Memory B cell (primary cell): ENCODE data around the gene ABI3BP.

Experiments
- ATAC-seq: fragments of 150-1000 bp; cut with Tn5 transposase; 2 replicates; pipeline ENCODE4 v1.10.0; 2021; ENCODE audit warnings: low read depth, mild to moderate bottlenecking, moderate library complexity
- DNase-seq, 2 donors: peaks; one replicate each; pipeline ENCODE4 v3.0.0; 2022; ENCODE audit warnings: low spot score in 2 of 2
- H3K27ac Mint-ChIP-seq: one replicate; pipeline ENCODE4 v1.8.0; 2022; ENCODE audit warnings: mild to moderate bottlenecking, moderate library complexity, mixed read lengths
- H3K27me3 Mint-ChIP-seq: one replicate; pipeline ENCODE4 v1.8.0; 2022; ENCODE audit warnings: mixed read lengths
- H3K36me3 Mint-ChIP-seq: one replicate; pipeline ENCODE4 v1.8.0; 2022; ENCODE audit warnings: mild to moderate bottlenecking, mixed read lengths
- H3K4me1 Mint-ChIP-seq: one replicate; pipeline ENCODE4 v1.8.0; 2022; ENCODE audit warnings: mixed read lengths
- H3K4me3 Mint-ChIP-seq: one replicate; pipeline ENCODE4 v1.8.0; 2022; ENCODE audit warnings: mild to moderate bottlenecking, moderate library complexity, mixed read lengths
- H3K9me3 Mint-ChIP-seq: one replicate; pipeline ENCODE4 v1.8.0; 2022; ENCODE audit warnings: mixed read lengths

The ABI3BP gene

DNA sequence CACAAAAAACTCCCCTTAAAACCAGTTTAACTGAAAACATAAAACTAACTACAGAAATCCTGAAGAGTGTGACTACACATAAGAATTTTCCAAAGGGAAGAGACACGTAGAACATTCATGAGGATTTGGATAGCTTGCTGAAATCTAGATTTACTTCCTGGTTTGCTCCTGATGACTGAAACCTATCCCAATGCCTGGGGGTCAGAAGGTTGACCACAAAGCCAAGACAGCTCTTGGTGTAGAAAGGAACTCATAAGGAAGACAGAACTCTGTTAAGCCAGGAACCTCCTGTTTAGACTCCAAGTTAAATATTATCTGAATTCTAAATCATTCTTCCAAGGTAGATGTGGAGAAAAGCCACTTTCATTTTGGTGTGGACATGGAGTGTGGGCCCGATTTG is 191.1 kb downstream of the ABI3BP start:
- Mint-ChIP-seq H3K36me3 (no peaks in the 10 kb centered on the region), H3K4me3 (no peak overlapping the region), H3K9me3 (no peaks in the 10 kb centered on the region), H3K4me1 (no peaks in the 10 kb centered on the region), H3K27me3 (peaks cover 2% of the 10 kb centered on the region), H3K27ac (no peak overlapping the region)
- DNase-seq (no peak), ATAC-seq (no peak)

DNA sequence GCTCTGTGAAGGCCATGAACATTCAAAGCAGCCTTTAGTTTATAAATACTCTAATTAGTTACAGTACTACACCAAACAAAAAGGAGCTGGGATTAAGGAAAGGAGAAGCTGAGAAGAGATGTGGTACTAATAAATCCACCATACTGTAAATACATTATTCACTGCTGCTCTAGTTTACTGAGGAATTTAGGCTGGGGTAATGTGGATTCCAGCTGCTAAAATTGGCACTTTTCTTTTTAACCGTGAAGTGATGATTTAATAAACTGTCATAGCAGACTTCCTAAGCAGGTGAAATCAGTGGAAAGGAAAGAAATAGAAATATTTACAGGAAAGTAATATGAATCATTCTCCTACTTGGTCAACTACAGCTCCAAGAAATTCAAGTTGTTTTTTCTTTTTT is 195.2 kb downstream of the ABI3BP start:
- no peak for DNase-seq
- no peak overlapping the region for H3K4me3 Mint-ChIP-seq
- H3K27me3 Mint-ChIP-seq = no peaks in the 10 kb centered on the region
- peaks cover 2% of the 10 kb centered on the region for H3K4me1 Mint-ChIP-seq
- H3K27ac Mint-ChIP-seq = no peak overlapping the region
- H3K36me3 Mint-ChIP-seq = no peaks in the 10 kb centered on the region
- no peak for ATAC-seq
- no peaks in the 10 kb centered on the region for H3K9me3 Mint-ChIP-seq

DNA sequence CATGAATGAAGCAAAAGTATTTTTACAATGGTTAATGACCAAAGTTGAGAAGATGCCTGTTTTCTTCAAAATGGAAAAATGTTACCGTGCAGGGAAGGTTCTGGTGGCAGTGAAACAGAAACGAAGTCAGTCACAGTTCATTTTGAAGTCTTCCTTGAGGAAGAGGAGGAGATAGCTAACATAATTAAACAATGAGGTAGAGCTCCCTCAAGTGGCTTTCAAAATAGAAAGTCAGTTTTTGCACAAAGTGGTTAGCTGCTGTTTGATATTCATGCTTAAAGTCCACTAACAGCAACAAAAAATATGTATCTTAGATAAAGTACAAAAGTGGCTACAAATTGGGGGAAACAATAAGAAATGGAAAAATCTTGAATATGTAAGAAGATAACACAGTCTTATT is 196.7 kb downstream of the ABI3BP start:
- H3K27ac Mint-ChIP-seq = no peak overlapping the region
- H3K4me3 Mint-ChIP-seq = no peak overlapping the region
- no peaks in the 10 kb centered on the region for H3K36me3 Mint-ChIP-seq

DNA sequence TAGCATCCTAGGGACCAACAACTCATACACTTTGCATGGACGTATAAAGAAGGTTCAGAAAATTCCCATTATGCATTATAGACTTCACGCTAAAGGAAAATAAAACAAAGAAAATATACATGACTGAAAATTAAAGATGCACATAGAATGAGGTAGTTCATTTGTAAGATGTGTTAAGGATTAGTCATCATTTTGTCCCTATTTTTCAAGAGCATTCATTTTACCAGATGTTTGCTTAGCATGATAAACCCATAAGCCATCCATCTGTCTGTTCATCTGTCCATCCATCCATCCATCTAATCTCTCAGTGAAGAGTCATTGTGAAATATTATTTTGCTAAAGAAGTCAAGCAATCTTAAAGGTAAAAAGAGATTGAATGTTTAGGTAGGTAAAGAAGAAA is 203.6 kb downstream of the ABI3BP start:
- Mint-ChIP-seq H3K27me3 (peaks cover 1% of the 10 kb centered on the region), H3K4me1 (no peaks in the 10 kb centered on the region), H3K27ac (no peak overlapping the region), H3K4me3 (no peak overlapping the region), H3K9me3 (peaks cover 1% of the 10 kb centered on the region), H3K36me3 (no peaks in the 10 kb centered on the region)
- DNase-seq (no peak), ATAC-seq (no peak)

More for the DNA sequence above, 196.7 kb downstream of the ABI3BP start:
- H3K27me3 Mint-ChIP-seq = peaks cover 1% of the 10 kb centered on the region
- ATAC-seq (no peak), DNase-seq (no peak)
- peaks cover 2% of the 10 kb centered on the region for H3K4me1 Mint-ChIP-seq
- H3K9me3 Mint-ChIP-seq = no peaks in the 10 kb centered on the region

DNA sequence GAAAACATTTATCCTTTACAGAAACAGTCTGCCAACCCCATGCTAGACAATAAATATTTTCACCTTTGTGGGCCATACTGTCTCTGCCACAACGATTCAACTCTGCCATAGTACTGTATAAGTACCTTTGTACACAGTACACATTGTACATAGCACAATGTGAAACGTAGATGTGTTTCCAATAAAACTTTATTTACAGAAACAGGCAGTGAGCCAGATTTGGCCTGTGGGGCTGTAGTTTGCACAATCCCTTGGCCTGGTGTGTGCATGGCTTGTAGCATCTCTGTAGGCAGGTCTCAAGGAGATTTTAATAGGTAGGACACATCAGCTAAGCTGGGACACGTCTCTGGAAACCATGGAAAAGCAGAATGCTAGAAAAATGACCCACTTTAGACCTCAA is 209.6 kb downstream of the ABI3BP start:
- no peaks in the 10 kb centered on the region for H3K27me3 Mint-ChIP-seq
- no peaks in the 10 kb centered on the region for H3K4me1 Mint-ChIP-seq
- H3K9me3 Mint-ChIP-seq = peaks cover 3% of the 10 kb centered on the region
- H3K27ac Mint-ChIP-seq = no peak overlapping the region
- DNase-seq (no peak), ATAC-seq (no peak)
- no peaks in the 10 kb centered on the region for H3K36me3 Mint-ChIP-seq
- H3K4me3 Mint-ChIP-seq = no peak overlapping the region

DNA sequence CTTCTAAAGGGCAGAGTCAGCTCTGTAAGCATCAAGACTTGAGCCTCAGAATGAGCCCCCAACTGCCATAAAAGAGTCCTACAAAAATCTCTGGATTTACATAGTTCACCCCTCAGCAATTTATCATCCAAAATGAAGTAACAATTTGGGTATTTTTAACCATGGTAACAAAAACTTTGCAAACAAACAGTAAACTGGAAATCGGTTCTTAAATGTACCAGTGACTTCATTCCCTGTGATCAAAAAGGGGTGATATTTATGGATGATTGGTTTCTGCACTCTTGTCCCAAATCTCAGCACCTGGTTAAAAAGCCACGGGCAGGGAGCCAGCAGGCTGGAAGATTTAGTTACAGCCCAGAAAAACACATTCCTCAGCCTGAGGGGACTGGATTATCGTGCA is 210.3 kb downstream of the ABI3BP start:
- Mint-ChIP-seq H3K9me3 (peaks cover 3% of the 10 kb centered on the region), H3K4me3 (no peak overlapping the region), H3K36me3 (no peaks in the 10 kb centered on the region), H3K27me3 (no peaks in the 10 kb centered on the region), H3K27ac (no peak overlapping the region), H3K4me1 (no peaks in the 10 kb centered on the region)
- DNase-seq (no peak), ATAC-seq (no peak)

DNA sequence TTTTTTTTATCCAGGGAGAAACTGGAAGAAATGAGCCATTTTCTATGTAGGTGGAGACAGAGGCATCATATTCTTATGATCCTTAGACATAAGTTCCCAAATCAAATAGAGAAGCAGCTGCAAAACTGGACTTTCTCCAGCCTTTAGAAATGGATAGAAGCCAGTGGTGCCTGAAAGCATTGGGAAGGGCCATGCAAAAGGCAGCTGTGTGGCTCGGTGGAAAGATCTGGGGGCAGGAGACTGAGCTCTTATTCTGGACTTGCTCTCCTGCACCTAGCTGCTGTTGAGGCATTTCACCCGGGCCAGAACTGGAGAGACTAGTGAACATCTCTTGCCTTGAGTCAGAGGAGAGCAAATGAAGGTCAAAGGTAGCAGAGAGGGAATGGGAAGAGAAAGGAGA is 210.9 kb downstream of the ABI3BP start:
- ATAC-seq (no peak), DNase-seq (no peak)
- Mint-ChIP-seq H3K36me3 (no peaks in the 10 kb centered on the region), H3K4me3 (no peak overlapping the region), H3K27me3 (no peaks in the 10 kb centered on the region), H3K27ac (no peak overlapping the region), H3K9me3 (peaks cover 3% of the 10 kb centered on the region), H3K4me1 (no peaks in the 10 kb centered on the region)

DNA sequence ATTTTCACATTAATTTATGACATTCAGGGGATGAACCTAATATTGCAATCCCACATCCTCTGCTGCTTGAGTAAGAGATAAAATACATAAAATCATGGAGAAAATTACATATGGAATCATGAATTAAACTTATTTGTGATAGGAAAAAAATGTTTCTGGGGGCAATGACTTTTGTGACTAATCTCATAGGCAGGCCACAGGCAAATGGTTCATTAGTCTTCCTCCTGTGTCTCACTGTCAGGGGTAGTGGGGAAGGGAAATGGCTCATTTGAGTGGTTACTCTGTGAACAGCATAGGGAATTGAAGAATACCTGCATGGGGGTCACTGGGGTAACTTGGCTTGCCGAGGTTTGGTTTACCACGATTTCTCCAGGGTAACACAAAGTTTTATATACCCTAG is 211.9 kb downstream of the ABI3BP start:
- no peaks in the 10 kb centered on the region for H3K27me3 Mint-ChIP-seq
- H3K36me3 Mint-ChIP-seq = no peaks in the 10 kb centered on the region
- ATAC-seq (no peak), DNase-seq (no peak)
- no peak overlapping the region for H3K4me3 Mint-ChIP-seq
- no peaks in the 10 kb centered on the region for H3K4me1 Mint-ChIP-seq
- no peak overlapping the region for H3K27ac Mint-ChIP-seq
- peaks cover 3% of the 10 kb centered on the region for H3K9me3 Mint-ChIP-seq

DNA sequence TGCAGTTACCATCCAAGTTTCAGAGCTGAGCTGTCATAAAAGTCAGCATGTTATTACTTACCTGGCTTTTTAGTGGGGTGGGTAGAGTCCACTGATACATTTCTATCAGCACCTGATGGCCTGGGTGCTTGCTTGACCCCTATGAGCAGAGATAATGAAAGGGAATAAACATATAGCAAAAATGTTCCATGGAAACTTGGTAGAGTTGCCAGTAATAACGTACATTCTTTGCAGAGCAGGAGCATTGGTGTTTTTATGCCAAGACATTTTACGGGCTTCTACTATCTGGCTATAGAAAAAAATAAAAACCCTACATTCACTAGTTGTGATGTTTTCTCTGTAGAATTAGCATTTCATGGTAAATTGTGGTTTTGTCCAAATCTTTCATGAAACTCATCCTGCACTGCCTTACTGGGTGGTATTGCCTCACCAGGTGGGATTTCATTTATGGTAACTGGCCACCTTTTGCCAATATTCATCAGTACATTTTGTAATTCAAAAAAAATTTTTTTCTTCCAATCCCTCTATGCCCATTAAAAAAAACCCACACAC is 213.1 kb downstream of the ABI3BP start:
- Mint-ChIP-seq H3K4me3 (no peak overlapping the region), H3K9me3 (peaks cover 3% of the 10 kb centered on the region), H3K27me3 (no peaks in the 10 kb centered on the region), H3K27ac (no peak overlapping the region), H3K4me1 (no peaks in the 10 kb centered on the region), H3K36me3 (no peaks in the 10 kb centered on the region)
- DNase-seq (no peak), ATAC-seq (no peak)

DNA sequence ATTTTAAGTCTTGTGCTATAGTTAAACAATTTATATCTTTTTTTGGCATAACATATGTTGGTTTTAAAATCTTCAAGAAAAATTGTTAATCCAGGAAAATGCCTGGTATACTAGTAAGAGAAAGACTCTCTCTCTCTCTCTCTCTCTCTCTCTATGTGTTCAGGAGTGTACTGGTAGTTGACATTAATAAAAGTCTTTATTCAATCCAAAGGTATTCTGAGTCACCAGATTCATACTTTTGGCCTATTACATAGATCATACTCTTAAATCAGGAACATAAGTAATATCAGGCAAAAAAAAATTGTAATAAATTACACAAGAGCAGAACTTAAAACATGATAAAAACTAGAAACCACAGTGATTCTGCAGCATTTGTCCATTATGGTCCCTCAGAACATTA is 213.7 kb downstream of the ABI3BP start:
- H3K4me3 Mint-ChIP-seq = no peak overlapping the region
- ATAC-seq (no peak), DNase-seq (no peak)
- no peaks in the 10 kb centered on the region for H3K4me1 Mint-ChIP-seq
- peaks cover 1% of the 10 kb centered on the region for H3K9me3 Mint-ChIP-seq
- H3K36me3 Mint-ChIP-seq = no peaks in the 10 kb centered on the region
- H3K27ac Mint-ChIP-seq = no peak overlapping the region
- H3K27me3 Mint-ChIP-seq = no peaks in the 10 kb centered on the region

DNA sequence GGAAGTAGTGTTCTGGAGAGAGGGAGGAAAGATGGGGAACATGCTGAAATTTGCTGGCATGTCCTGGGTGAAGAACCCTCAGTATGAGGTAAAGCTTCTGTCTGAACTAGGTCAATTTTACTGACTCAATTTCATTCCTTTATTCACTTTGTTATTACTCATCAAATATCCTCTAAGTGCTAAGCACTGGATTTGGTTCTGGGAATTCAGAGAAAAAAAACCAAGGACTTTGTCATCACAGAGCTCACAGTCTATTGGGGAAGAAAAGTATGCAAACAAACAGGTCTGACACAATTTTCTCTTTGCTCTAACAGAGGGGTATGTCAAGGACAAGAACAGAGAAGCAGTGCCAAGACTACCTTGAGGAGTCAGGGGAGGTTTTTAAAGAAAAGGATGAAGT is 215.9 kb downstream of the ABI3BP start:
- DNase-seq (no peak), ATAC-seq (no peak)
- H3K36me3 Mint-ChIP-seq = no peaks in the 10 kb centered on the region
- no peak overlapping the region for H3K27ac Mint-ChIP-seq
- H3K9me3 Mint-ChIP-seq = no peaks in the 10 kb centered on the region
- H3K27me3 Mint-ChIP-seq = no peaks in the 10 kb centered on the region
- H3K4me3 Mint-ChIP-seq = no peak overlapping the region
- no peaks in the 10 kb centered on the region for H3K4me1 Mint-ChIP-seq

DNA sequence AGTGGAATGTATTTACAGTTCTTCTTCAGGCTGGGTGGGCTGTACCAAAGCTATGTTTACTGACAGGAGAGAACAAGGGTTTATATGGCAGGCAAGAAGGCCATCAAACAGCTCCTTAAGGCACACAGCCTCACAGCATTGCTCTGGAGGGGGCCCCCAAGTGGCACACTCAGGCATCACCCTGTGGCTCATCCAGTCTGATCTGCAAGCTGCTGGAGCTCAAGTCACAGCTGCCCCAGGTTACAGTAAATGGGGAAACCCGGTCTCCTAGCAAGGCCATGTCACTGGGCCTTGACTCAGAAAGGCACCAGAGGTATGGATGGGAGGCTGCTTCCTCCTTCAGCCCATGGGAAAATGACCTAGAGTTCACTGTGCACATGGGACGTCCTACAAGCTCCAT is 216.5 kb downstream of the ABI3BP start:
- Mint-ChIP-seq H3K9me3 (no peaks in the 10 kb centered on the region), H3K4me3 (no peak overlapping the region), H3K27ac (no peak overlapping the region), H3K4me1 (no peaks in the 10 kb centered on the region), H3K36me3 (no peaks in the 10 kb centered on the region), H3K27me3 (no peaks in the 10 kb centered on the region)
- DNase-seq = no peak
- ATAC-seq = no peak

DNA sequence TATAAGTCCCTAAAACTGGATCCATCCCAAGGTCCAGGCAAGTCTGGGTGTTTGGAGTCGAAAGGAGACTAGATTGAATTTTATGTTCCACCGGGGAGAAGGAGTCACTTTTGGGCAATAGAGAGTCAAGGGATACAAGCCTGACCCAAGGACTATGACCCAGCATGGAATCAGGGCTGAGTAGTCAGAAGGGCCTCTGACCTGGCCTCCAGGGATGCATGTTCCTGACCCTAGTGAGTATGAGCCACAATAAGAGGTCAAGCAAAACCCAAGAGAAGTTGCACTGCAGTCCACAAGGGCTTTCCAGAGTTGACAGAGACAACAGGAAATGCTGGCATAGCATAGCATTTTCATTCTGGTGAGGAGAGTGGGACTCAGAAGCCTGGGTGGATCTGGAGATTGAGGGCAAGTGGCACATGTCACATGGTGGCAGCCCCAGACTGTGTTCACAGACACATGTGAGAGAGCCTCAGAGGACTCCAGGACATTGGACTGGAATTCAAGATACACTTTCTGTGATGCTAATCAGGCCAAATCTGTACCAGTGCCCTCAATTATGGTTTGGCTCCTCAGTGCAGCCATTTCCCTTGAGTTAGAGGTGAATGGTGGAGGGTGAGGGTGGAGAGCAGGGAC is 217.0 kb downstream of the ABI3BP start:
- no peak for DNase-seq
- no peaks in the 10 kb centered on the region for H3K27me3 Mint-ChIP-seq
- H3K4me3 Mint-ChIP-seq = no peak overlapping the region
- no peaks in the 10 kb centered on the region for H3K36me3 Mint-ChIP-seq
- ATAC-seq = no peak
- no peak overlapping the region for H3K27ac Mint-ChIP-seq
- no peaks in the 10 kb centered on the region for H3K9me3 Mint-ChIP-seq
- H3K4me1 Mint-ChIP-seq = no peaks in the 10 kb centered on the region

DNA sequence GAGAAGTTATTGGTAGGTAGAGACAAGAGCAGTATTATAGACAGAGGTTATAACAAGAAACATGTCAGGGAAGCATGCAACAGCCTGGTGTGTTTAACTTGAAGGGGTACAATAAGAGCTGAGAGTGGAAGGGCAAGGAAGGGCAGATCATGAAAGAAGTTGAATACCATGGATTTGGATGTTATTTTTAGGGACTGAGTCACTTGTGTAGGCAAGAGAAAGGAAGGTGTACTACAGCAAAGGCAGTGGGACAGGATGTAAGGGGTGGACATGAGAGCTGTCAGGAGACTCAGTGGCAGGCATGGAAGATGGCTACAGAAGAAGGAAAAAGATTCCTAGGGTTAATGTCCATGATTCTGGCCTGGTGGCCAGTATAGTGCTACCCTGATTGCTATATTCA is 217.6 kb downstream of the ABI3BP start:
- H3K4me3 Mint-ChIP-seq = no peak overlapping the region
- no peak overlapping the region for H3K27ac Mint-ChIP-seq

DNA sequence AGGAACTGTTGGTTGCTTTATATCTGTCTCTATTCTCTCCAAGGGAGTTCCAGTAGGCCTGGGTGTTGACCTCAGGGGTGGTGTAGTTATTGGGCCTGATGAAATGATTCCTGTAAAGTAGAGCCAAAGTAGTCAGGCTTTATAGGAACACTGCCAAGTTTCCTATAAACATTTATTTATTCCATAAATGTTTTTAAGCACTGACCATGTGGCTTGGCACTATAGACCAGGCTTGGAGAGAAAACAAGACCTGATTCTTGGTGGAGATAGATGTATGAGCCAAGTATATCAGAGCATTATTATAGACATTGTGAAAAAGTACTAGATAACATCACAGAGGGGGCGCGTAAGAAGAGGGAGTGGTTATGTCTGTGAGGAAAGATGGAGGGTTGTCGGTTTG is 218.0 kb downstream of the ABI3BP start:
- H3K27ac Mint-ChIP-seq = no peak overlapping the region
- H3K9me3 Mint-ChIP-seq = no peaks in the 10 kb centered on the region
- DNase-seq = no peak
- H3K4me1 Mint-ChIP-seq = no peaks in the 10 kb centered on the region
- no peak for ATAC-seq
- no peaks in the 10 kb centered on the region for H3K27me3 Mint-ChIP-seq
- H3K36me3 Mint-ChIP-seq = no peaks in the 10 kb centered on the region
- no peak overlapping the region for H3K4me3 Mint-ChIP-seq

More for the DNA sequence above, 217.6 kb downstream of the ABI3BP start:
- DNase-seq (no peak), ATAC-seq (no peak)
- no peaks in the 10 kb centered on the region for H3K4me1 Mint-ChIP-seq
- H3K9me3 Mint-ChIP-seq = no peaks in the 10 kb centered on the region
- no peaks in the 10 kb centered on the region for H3K36me3 Mint-ChIP-seq
- H3K27me3 Mint-ChIP-seq = no peaks in the 10 kb centered on the region
